RWPE2 (cell line): Measurements from ENCODE around the gene MTIF2.
"Not testable (repeated sequence)": the region's sequence is repeated elsewhere in the genome, so short reads cannot be mapped to it uniquely, and the experiment has no call there.

Experiments
- ATAC-seq: fragments of 200-7000 bp; cut with Tn5 transposase; 3 replicates; pipeline ENCODE4 v1.9.1; 2021; ENCODE audit warnings: low read depth
- DNase-seq: peaks from one replicate; pipeline ENCODE4 v3.0.0-alpha.2; 2020; ENCODE audit warnings: low spot score
- H3K27ac ChIP-seq: fragments of 450-650 bp; 2 replicates; pipeline ENCODE4 v1.5.1; 2017; ENCODE audit warnings: mild to moderate bottlenecking; ENCODE audit not compliant: poor library complexity, severe bottlenecking
- H3K27me3 ChIP-seq: fragments of 250-450 bp; sonication (Bioruptor Pico); 2 replicates; pipeline ENCODE4 v1.5.1; 2021; ENCODE audit warnings: mild to moderate bottlenecking, moderate library complexity; ENCODE audit not compliant: insufficient read depth, poor library complexity, severe bottlenecking
- H3K36me3 ChIP-seq: fragments of 250-450 bp; sonication (Bioruptor Pico); 2 replicates; pipeline ENCODE4 v1.5.1; 2020; ENCODE audit warnings: low read depth, mild to moderate bottlenecking, moderate library complexity
- H3K4me1 ChIP-seq: fragments of 250-450 bp; sonication (Bioruptor Pico); 2 replicates; pipeline ENCODE4 v1.5.1; 2021; ENCODE audit warnings: mild to moderate bottlenecking, moderate library complexity; ENCODE audit not compliant: insufficient read depth, poor library complexity, severe bottlenecking
- H3K4me3 ChIP-seq: fragments of 250-450 bp; sonication (Bioruptor Pico); 2 replicates; pipeline ENCODE4 v1.5.1; 2021; ENCODE audit warnings: mild to moderate bottlenecking, moderate library complexity; ENCODE audit not compliant: severe bottlenecking
- H3K9me3 ChIP-seq: fragments of 250-450 bp; sonication (Bioruptor Pico); 2 replicates; pipeline ENCODE4 v1.5.1; 2021; ENCODE audit warnings: mild to moderate bottlenecking, moderate library complexity; ENCODE audit not compliant: severe bottlenecking
- CTCF ChIP-seq: fragments of 450-650 bp; IDR thresholded peaks from one replicate; pipeline ENCODE4 v1.5.1; 2017; ENCODE audit warnings: mild to moderate bottlenecking, moderate library complexity; ENCODE audit not compliant: poor library complexity, severe bottlenecking

MTIF2 gene

GRCh38 chr2:55302241-55302640 is 33.2 kb upstream of the MTIF2 start:
- Histone ChIP-seq H3K9me3 (no peaks in the 10 kb centered on the region), H3K27me3 (no peaks in the 10 kb centered on the region), H3K27ac (no peak overlapping the region), H3K36me3 (peaks cover 62% of the 10 kb centered on the region), H3K4me1 (no peaks in the 10 kb centered on the region), H3K4me3 (no peak overlapping the region)
- ATAC-seq = no peak
- no peak for TF ChIP-seq CTCF
- no peak for DNase-seq

- H3K27me3 ChIP-seq = no peaks in the 10 kb centered on the region
- ATAC-seq (no peak), DNase-seq (no peak)
- H3K4me1 ChIP-seq = no peaks in the 10 kb centered on the region
- H3K4me3 ChIP-seq = no peak overlapping the region
- H3K36me3 ChIP-seq = peaks cover 55% of the 10 kb centered on the region
- H3K27ac ChIP-seq = no peak overlapping the region
- no peaks in the 10 kb centered on the region for H3K9me3 ChIP-seq
- no peak for TF ChIP-seq CTCF
These were observed 32.2 kb upstream of the MTIF2 start for GRCh38 chr2:55301277-55301676.

GRCh38 chr2:55296393-55296792 is 27.4 kb upstream of the MTIF2 start:
- no peaks in the 10 kb centered on the region for H3K4me1 ChIP-seq
- no peak for ATAC-seq
- H3K27me3 ChIP-seq = no peaks in the 10 kb centered on the region
- H3K36me3 ChIP-seq = peaks cover 59% of the 10 kb centered on the region
- no peaks in the 10 kb centered on the region for H3K9me3 ChIP-seq
- no peak overlapping the region for H3K27ac ChIP-seq
- H3K4me3 ChIP-seq = no peak overlapping the region
- no peak for DNase-seq
- TF ChIP-seq CTCF = no peak

- Histone ChIP-seq H3K27me3 (no peaks in the 10 kb centered on the region), H3K4me3 (no peak overlapping the region), H3K9me3 (no peaks in the 10 kb centered on the region), H3K36me3 (peaks cover 16% of the 10 kb centered on the region), H3K4me1 (peaks cover 10% of the 10 kb centered on the region), H3K27ac (peak overlapping the region; percentile 58)
- ATAC-seq = no peak
- no peak for DNase-seq
- TF ChIP-seq CTCF = no peak
These were observed 14.1 kb upstream of the MTIF2 start for GRCh38 chr2:55283083-55283482.

GRCh38 chr2:55282110-55282917 is 13.3 kb upstream of the MTIF2 start:
- H3K27ac ChIP-seq = peak overlapping the region; percentile 58
- H3K4me3 ChIP-seq = peak overlapping the region; percentile 49
- ATAC-seq (peak; percentile 98), DNase-seq (peak; percentile 82)
- TF ChIP-seq CTCF = no peak
- no peaks in the 10 kb centered on the region for H3K27me3 ChIP-seq
- H3K36me3 ChIP-seq = peaks cover 10% of the 10 kb centered on the region; the same call in 1 of the 2 replicates
- H3K4me1 ChIP-seq = peaks cover 10% of the 10 kb centered on the region
- H3K9me3 ChIP-seq = no peaks in the 10 kb centered on the region

GRCh38 chr2:55280851-55281546 is 12.0 kb upstream of the MTIF2 start:
- not testable (repeated sequence) for DNase-seq, H3K4me3 ChIP-seq, H3K27me3 ChIP-seq, ATAC-seq, H3K36me3 ChIP-seq, H3K9me3 ChIP-seq
- Histone ChIP-seq H3K27ac (peak overlapping the region; percentile 58), H3K4me1 (peaks cover 10% of the 10 kb centered on the region)
